ENCODE measurements around the gene STN1. TPM values are rescaled to one million over a fixed set of nuclear protein-coding genes. Genes with fewer than 3 reads are reported as not detected.

Gene STN1
- total and polyA plus RNA-seq, 2 experiments from 2014 or later, result 20.5 to 20.8 TPM

- 62 to 68% methylated on average over 3 of the region's 3 CpGs for WGBS, 2 experiments (ENCODE audit: low coverage in 1 of 2, low lambda C conversion rate in 2 of 2, missing lambda C conversion rate in 2 of 2)
- Histone ChIP-seq H3K27me3 (replicated peaks; ENCODE audit: insufficient read depth) (no peaks in the 10 kb centered on the region), H3K9me3 (ENCODE audit: low read depth) (no peaks in the 10 kb centered on the region), H2AFZ (no peak overlapping the region), H3K36me3 (ENCODE audit: low read depth) (no peaks in the 10 kb centered on the region), H3K79me2 (ENCODE audit: insufficient read depth) (no peaks in the 10 kb centered on the region), H3K9me2 (ENCODE audit: insufficient read depth) (no peaks in the 10 kb centered on the region), H3K9ac (no peak overlapping the region), H3K4me3 (no peak overlapping the region), H4K20me1 (ENCODE audit: insufficient read depth) (no peaks in the 10 kb centered on the region), H3K27ac (no peak overlapping the region), H3K4me1 (ENCODE audit: insufficient read depth) (no peaks in the 10 kb centered on the region), H3K4me2 (ENCODE audit: unreplicated experiment) (no peak overlapping the region), H3F3A (ENCODE audit: insufficient read depth) (no peaks in the 10 kb centered on the region)
- no peak for TF ChIP-seq EZH2phosphoT487 (IDR thresholded peaks at IDR 0.05; ENCODE audit: insufficient read depth, low read depth)
- TF ChIP-seq EZH2 (IDR thresholded peaks at IDR 0.05; ENCODE audit: insufficient read depth, poor library complexity, severe bottlenecking), result no peak
- in situ Hi-C loops (cut with MboI), result no loop called here
- DNase-seq, result no peak
Measured at GRCh38 chr10:103960103-103960502, 42.1 kb upstream of the STN1 start.

- H3F3A ChIP-seq (ENCODE audit: insufficient read depth), result no peaks in the 10 kb centered on the region
- TF ChIP-seq EZH2 (IDR thresholded peaks at IDR 0.05; ENCODE audit: insufficient read depth, poor library complexity, severe bottlenecking), result no peak
- no peak for TF ChIP-seq EZH2phosphoT487 (IDR thresholded peaks at IDR 0.05; ENCODE audit: insufficient read depth, low read depth)
- H4K20me1 ChIP-seq (ENCODE audit: insufficient read depth), result no peaks in the 10 kb centered on the region
- H3K27ac ChIP-seq, result no peak overlapping the region
- no peak overlapping the region for H3K4me3 ChIP-seq
- 93 to 98% methylated on average over 2 of the region's 2 CpGs for WGBS, 2 experiments (ENCODE audit: low coverage in 1 of 2, low lambda C conversion rate in 2 of 2, missing lambda C conversion rate in 2 of 2)
- H3K27me3 ChIP-seq (replicated peaks; ENCODE audit: insufficient read depth), result no peaks in the 10 kb centered on the region
- no peaks in the 10 kb centered on the region for H3K9me3 ChIP-seq (ENCODE audit: low read depth)
- no peak overlapping the region for H2AFZ ChIP-seq
- H3K4me2 ChIP-seq (ENCODE audit: unreplicated experiment), result no peak overlapping the region
- H3K4me1 ChIP-seq (ENCODE audit: insufficient read depth), result no peaks in the 10 kb centered on the region
- no peaks in the 10 kb centered on the region for H3K9me2 ChIP-seq (ENCODE audit: insufficient read depth)
- no peak overlapping the region for H3K9ac ChIP-seq
- peak; percentile 16 for DNase-seq
- no peaks in the 10 kb centered on the region for H3K79me2 ChIP-seq (ENCODE audit: insufficient read depth)
- in situ Hi-C loops (cut with MboI), result no loop called here
- H3K36me3 ChIP-seq (ENCODE audit: low read depth), result no peaks in the 10 kb centered on the region
Measured at GRCh38 chr10:103958996-103959395, 41.0 kb upstream of the STN1 start.

DNA sequence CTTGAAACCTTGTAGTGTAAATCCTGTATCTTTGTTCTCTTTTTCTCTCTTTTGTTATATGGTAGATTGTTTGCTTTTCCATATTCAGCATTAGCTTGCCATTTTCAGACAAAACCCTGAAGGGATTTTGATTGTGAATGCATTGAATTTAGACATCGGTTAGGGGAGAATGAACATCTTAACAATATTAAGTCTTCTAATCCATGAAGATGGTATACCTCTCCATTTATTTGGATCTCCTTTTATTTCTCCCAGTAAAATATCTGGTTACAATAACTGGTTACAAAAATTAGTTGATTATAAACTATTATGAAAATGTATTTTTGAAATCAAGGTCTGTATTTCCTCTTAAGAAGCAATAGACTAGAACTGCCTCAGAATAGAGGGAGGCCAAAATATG, 36.6 kb upstream of the STN1 start:
- H3K27me3 ChIP-seq (replicated peaks; ENCODE audit: insufficient read depth), result no peaks in the 10 kb centered on the region
- no peaks in the 10 kb centered on the region for H3K79me2 ChIP-seq (ENCODE audit: insufficient read depth)
- H3K36me3 ChIP-seq (ENCODE audit: low read depth), result no peaks in the 10 kb centered on the region
- WGBS, 2 experiments (ENCODE audit: low coverage in 1 of 2, low lambda C conversion rate in 2 of 2, missing lambda C conversion rate in 2 of 2), result 83 to 92% methylated on average over 1 of the region's 1 CpG
- H4K20me1 ChIP-seq (ENCODE audit: insufficient read depth), result no peaks in the 10 kb centered on the region
- no peaks in the 10 kb centered on the region for H3F3A ChIP-seq (ENCODE audit: insufficient read depth)
- H2AFZ ChIP-seq, result no peak overlapping the region
- TF ChIP-seq EZH2phosphoT487 (IDR thresholded peaks at IDR 0.05; ENCODE audit: insufficient read depth, low read depth), result no peak
- no peak for TF ChIP-seq EZH2 (IDR thresholded peaks at IDR 0.05; ENCODE audit: insufficient read depth, poor library complexity, severe bottlenecking)
- no peaks in the 10 kb centered on the region for H3K9me3 ChIP-seq (ENCODE audit: low read depth)
- no peak overlapping the region for H3K27ac ChIP-seq
- in situ Hi-C loops (cut with MboI), result no loop called here
- no peak overlapping the region for H3K9ac ChIP-seq
- no peak for DNase-seq
- H3K4me1 ChIP-seq (ENCODE audit: insufficient read depth), result no peaks in the 10 kb centered on the region
- H3K9me2 ChIP-seq (ENCODE audit: insufficient read depth), result no peaks in the 10 kb centered on the region
- H3K4me3 ChIP-seq, result no peak overlapping the region
- no peak overlapping the region for H3K4me2 ChIP-seq (ENCODE audit: unreplicated experiment)

DNA sequence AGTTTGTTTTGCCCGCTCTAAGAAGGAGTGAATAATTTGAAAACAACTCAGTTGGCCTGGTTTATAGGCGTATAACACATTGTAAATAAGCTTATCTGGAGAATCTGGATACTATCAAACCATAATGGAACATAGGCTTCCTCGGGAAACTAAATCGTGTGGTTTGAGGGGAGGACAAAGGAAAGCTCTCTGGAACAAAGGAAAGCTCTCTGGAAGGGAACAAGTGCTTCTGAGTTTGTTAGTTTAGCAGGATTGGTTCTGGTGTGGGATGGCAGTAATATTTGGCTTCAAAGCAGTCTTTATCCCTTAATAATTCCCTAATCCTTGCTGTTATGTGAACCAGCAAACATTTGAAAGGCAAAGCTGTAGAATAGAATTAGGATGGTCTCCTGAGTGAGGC, 34.0 kb upstream of the STN1 start:
- 53 to 58% methylated on average over 4 of the region's 4 CpGs for WGBS, 2 experiments (ENCODE audit: low coverage in 1 of 2, low lambda C conversion rate in 2 of 2, missing lambda C conversion rate in 2 of 2)
- Histone ChIP-seq H4K20me1 (ENCODE audit: insufficient read depth) (no peaks in the 10 kb centered on the region), H3K4me3 (no peak overlapping the region), H3K79me2 (ENCODE audit: insufficient read depth) (no peaks in the 10 kb centered on the region), H3F3A (ENCODE audit: insufficient read depth) (no peaks in the 10 kb centered on the region), H3K4me1 (ENCODE audit: insufficient read depth) (no peaks in the 10 kb centered on the region), H3K9me3 (ENCODE audit: low read depth) (no peaks in the 10 kb centered on the region), H2AFZ (no peak overlapping the region), H3K4me2 (ENCODE audit: unreplicated experiment) (no peak overlapping the region), H3K9me2 (ENCODE audit: insufficient read depth) (no peaks in the 10 kb centered on the region), H3K9ac (no peak overlapping the region), H3K36me3 (ENCODE audit: low read depth) (no peaks in the 10 kb centered on the region), H3K27me3 (replicated peaks; ENCODE audit: insufficient read depth) (no peaks in the 10 kb centered on the region), H3K27ac (no peak overlapping the region)
- TF ChIP-seq EZH2 (IDR thresholded peaks at IDR 0.05; ENCODE audit: insufficient read depth, poor library complexity, severe bottlenecking) (no peak), EZH2phosphoT487 (IDR thresholded peaks at IDR 0.05; ENCODE audit: insufficient read depth, low read depth) (no peak)
- in situ Hi-C loops (cut with MboI), result no loop called here
- no peak for DNase-seq

- Histone ChIP-seq H3K4me3 (no peak overlapping the region), H3K9me2 (ENCODE audit: insufficient read depth) (no peaks in the 10 kb centered on the region), H3F3A (ENCODE audit: insufficient read depth) (no peaks in the 10 kb centered on the region), H3K36me3 (ENCODE audit: low read depth) (no peaks in the 10 kb centered on the region), H4K20me1 (ENCODE audit: insufficient read depth) (no peaks in the 10 kb centered on the region), H3K4me1 (ENCODE audit: insufficient read depth) (no peaks in the 10 kb centered on the region), H3K9ac (no peak overlapping the region), H3K27ac (no peak overlapping the region), H3K9me3 (ENCODE audit: low read depth) (no peaks in the 10 kb centered on the region), H3K79me2 (ENCODE audit: insufficient read depth) (no peaks in the 10 kb centered on the region), H2AFZ (no peak overlapping the region), H3K27me3 (replicated peaks; ENCODE audit: insufficient read depth) (no peaks in the 10 kb centered on the region), H3K4me2 (ENCODE audit: unreplicated experiment) (no peak overlapping the region)
- WGBS, 2 experiments (ENCODE audit: low coverage in 1 of 2, low lambda C conversion rate in 2 of 2, missing lambda C conversion rate in 2 of 2), result 30 to 44% methylated on average over 2 of the region's 2 CpGs
- in situ Hi-C loops (cut with MboI), result no loop called here
- DNase-seq, result no peak
- no peak for TF ChIP-seq EZH2 (IDR thresholded peaks at IDR 0.05; ENCODE audit: insufficient read depth, poor library complexity, severe bottlenecking)
- no peak for TF ChIP-seq EZH2phosphoT487 (IDR thresholded peaks at IDR 0.05; ENCODE audit: insufficient read depth, low read depth)
Measured at GRCh38 chr10:103951183-103951582, 33.2 kb upstream of the STN1 start.

Measured in GM23248 (cell line).